Epithelial cell of esophagus (primary cell): ENCODE data around the gene ITGAE.

Experiments
- DNase-seq: peaks from one replicate; pipeline ENCODE4 v3.0.0; 2010; ENCODE audit warnings: low read depth
- H3K4me3 ChIP-seq: 2 replicates; pipeline ENCODE4 v1.5.1; 2011; ENCODE audit warnings: mild to moderate bottlenecking, low read length, control low read depth
- TF ChIP-seq, protein P1 (sequence below): IDR thresholded peaks from 2 replicates; pipeline ENCODE4 v1.5.1; 2011; ENCODE audit warnings: low read depth, mild to moderate bottlenecking, low read length, control low read depth, inconsistent platforms; ENCODE audit not compliant: insufficient read depth; ENCODE audit errors: missing control alignments

Gene ITGAE

DNA sequence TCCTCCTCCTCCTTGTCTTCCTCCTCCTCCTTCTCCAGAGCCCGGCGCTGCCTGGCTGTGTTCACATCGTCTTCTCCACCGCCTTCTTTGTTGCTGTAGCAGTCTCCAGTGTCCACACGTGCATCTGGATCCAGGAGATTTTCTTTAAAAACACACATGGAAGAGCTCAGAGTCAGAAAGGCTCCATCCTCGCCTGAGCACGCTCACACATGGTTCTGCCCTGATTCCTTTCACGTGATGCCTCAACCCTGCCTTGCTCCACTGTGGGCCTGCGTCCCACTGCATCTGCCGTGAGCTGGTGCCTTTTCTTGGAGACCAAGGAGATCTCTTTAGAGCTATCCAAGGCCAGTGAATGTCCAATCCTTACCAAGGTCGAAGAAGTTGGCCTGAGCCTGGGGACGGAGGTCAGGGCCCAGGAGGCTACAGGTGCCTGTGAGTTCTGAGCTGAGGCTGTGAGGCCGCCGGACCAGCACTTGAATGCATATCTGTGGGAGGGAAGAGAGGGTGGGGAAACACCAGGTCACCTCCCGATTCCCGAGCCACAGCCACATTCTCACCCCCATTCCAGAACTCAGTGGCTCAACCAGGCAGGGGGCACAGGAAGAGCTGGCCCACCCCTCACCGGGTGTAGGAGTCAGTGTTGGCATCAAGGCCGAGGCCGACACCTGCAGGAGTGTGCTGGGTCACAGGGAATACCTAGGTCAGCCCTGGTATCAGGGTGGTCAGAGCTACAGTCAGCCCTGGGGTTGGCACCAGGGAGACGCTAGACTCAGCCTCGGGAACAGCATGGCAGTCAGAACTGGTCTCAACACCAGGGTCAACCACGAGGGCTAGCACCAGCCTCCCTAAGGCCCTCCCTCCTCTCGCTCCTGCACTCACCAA is 39.7 kb downstream of the ITGAE start:
- no peak for DNase-seq
- no peak overlapping the region for H3K4me3 ChIP-seq
- TF ChIP-seq, protein P1, sequence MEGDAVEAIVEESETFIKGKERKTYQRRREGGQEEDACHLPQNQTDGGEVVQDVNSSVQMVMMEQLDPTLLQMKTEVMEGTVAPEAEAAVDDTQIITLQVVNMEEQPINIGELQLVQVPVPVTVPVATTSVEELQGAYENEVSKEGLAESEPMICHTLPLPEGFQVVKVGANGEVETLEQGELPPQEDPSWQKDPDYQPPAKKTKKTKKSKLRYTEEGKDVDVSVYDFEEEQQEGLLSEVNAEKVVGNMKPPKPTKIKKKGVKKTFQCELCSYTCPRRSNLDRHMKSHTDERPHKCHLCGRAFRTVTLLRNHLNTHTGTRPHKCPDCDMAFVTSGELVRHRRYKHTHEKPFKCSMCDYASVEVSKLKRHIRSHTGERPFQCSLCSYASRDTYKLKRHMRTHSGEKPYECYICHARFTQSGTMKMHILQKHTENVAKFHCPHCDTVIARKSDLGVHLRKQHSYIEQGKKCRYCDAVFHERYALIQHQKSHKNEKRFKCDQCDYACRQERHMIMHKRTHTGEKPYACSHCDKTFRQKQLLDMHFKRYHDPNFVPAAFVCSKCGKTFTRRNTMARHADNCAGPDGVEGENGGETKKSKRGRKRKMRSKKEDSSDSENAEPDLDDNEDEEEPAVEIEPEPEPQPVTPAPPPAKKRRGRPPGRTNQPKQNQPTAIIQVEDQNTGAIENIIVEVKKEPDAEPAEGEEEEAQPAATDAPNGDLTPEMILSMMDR: no peak

DNA sequence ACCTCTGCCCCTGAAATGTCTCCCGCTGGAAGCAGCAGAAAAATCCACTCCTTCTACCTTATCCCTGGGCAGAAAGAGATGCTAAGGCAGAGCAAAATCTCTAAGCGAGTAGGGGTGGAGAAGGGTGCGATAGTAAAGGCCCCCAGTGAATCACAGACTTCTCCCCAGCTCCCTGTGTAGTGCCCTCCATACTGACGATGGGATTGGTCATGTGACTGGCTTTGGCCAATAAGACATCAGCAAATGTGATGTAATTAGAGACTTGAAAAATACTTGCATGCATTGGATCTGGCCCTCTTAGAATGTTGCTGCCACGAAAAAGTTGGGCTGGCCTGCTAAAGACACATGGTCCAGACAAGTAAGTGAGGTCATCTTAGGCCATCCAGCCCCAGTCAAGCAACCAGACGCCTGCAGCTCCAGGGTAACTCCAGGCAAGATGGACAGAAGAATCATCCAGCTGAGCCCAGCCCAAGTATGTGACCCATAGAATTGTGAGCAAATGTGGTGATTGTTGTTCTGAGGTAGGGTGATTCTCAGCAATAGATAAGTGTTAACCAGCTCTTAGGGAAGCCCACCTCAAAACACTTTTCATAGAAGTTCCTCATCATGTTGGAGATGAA is 41.3 kb downstream of the ITGAE start:
- H3K4me3 ChIP-seq: no peak overlapping the region
- no peak for DNase-seq
- TF ChIP-seq, protein P1: no peak

DNA sequence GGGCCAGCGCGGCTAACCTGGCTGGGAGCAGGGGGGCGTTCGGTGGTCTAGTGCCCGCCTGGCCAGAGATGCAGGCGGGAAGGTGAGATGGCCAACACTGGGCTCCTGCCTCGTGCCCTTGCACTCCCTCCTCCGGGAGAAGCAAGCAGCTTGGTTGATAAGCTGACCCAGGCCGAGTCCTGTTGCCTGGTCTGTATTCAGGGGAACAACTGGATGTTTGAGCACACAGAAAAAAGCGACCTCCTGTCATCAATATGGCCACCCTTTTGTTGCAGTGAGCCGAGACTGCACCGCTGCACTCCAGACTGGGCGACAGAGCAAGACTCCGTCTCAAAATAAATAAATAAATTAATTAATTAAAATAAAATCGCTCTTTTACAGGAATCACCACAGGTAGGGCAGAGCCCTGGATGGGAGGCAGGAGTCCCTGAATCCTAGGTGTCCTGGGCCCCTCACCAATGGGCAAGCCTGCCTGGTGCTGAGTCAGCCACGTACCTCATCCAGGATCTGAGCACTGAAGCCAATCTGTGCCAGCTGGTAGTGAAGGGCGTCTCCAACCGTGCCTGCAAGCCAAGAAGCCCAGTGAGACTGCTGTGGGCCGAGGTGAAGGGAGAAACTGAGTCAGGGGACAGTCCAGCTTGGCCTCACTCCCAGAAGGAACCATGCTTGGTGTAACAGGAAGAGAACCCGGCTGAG is 45.5 kb downstream of the ITGAE start:
- DNase-seq: peak; percentile 17
- peak overlapping the region; percentile 63 for H3K4me3 ChIP-seq
- TF ChIP-seq, protein P1: no peak

DNA sequence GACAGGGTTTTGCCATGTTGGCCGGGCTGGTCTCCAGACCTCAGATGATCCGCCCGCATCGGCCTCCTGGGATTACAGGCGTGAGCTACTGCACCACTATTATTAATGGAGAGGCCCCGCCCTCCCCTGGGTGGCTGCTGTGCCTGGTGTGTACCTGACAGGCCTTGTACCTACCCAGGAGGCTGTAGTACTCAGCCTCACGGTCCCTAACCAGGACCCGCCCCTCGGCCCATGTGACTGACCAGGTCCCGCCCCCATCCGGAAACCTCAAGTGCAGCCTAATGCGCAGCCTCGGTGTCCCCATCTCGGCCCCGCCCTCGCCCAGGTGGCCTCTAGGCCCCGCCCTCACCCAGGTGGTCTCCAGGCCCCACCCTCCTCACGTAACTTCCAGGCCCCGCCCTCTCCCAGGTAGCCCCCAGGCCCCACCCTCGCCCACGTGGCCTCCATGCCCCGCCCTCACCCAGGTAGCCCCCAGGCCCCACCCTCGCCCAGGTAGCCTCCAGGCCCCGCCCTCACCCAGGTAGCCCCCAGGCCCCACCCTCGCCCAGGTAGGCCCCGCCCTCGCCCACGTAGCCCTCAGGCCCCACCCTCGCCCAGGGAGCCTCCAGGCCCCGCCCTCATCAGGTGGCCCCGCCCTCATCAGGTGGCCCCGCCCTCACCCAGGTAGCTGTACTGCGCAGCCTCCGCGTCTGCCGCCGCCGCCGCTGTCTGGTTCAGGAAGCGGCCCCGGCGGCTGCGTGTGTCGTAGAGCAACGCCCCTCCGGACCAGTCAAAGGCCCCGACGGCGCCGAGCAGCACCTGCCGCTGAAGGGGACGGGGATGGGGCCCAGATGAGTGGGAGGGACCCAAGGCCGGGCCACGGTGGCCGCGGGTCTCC is 46.3 kb downstream of the ITGAE start:
- peak overlapping the region; percentile 63 for H3K4me3 ChIP-seq
- TF ChIP-seq, protein P1: no peak
- peak; percentile 99 for DNase-seq

DNA sequence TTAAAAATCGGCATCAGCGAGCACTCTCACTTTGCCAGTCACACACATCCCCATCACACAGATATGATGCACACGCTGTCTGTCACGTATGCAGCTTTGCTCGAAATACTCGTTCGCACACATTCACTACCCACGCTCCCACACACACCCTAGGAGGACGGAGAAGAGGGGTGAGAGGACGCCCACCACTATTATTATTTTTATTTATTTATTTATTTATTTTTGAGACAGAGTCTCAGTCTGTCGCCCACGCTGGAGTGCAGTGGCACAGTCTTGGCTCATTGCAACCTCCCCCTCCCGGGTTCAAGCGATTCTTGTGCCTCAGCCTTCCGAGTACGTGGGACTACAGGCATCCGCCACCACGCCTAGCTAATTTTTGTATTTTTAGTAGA is 46.9 kb downstream of the ITGAE start:
- no peak for DNase-seq
- TF ChIP-seq, protein P1: no peak
- no peak overlapping the region for H3K4me3 ChIP-seq

DNA sequence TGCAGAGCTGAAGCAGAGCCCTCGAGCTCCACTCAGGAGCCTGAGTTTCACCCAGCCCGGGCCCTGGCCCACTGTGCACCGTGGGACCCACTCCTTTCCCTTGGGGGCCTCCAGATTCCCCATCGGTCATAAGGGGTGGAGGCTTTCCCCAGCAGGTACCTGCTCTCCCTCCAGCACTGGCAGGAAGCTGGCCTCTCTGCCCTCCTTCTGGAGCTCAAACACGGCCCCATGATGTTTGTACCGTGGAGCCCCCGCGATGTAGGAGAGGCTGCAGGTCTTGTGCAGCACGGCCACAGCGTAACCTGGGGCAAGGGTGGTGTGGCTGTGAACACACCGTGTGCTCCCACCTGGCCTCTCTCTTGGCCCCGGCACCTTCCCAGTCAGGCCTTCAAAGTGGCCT is 47.4 kb downstream of the ITGAE start:
- no peak for DNase-seq
- H3K4me3 ChIP-seq: no peak overlapping the region
- TF ChIP-seq, protein P1: no peak
